ENCODE results near the gene CYP19A1.
A peak's percentile ranks its signal among the peaks of the same experiment; 100 is the strongest.

CYP19A1 gene

GRCh38 chr15:51277101-51277500, 61.3 kb downstream of the CYP19A1 start:
- H3K4me3 ChIP-seq (ENCODE audit: low read length in 2 of 2), result no peak overlapping the region
- H3K9me3 ChIP-seq (ENCODE audit: control insufficient read depth in 2 of 2, low read length in 2 of 2), result no peaks in the 10 kb centered on the region
- no peaks in the 10 kb centered on the region for H3K36me3 ChIP-seq (ENCODE audit: control insufficient read depth in 2 of 2, insufficient read depth in 2 of 2, low read length in 2 of 2)
- H3K27me3 ChIP-seq (ENCODE audit: control insufficient read depth in 1 of 2, insufficient read depth in 2 of 2, low read length in 2 of 2), result peaks cover 0 to 3% of the 10 kb centered on the region in 2 donors
- H3K9ac ChIP-seq (ENCODE audit: low read length in 2 of 2), result no peak overlapping the region
- no peaks in the 10 kb centered on the region for H3K4me1 ChIP-seq (ENCODE audit: control insufficient read depth, insufficient read depth, low read length)
- no peak overlapping the region for H3K27ac ChIP-seq (ENCODE audit: low read length)

DNA sequence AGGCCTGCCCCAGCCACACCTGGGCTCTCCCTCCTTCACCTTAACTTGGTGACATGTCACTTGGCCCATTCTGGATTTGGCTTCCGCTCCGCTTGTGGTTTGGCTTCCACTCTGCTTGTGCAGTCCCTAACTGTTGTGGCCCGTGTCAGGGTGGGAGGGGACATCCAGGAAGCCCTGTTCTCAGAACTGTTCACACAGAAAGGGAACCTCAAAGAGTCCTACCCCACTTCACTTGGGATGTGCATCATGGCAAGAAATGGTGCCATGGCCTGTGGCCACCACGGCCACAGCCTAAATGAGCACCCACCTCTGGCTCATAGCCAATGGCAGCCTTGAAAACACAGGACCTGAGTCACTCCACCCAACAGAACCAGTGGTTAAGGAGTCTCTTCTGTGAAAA, 63.4 kb downstream of the CYP19A1 start:
- no peak overlapping the region for H3K4me3 ChIP-seq (ENCODE audit: low read length in 2 of 2)
- H3K27ac ChIP-seq (ENCODE audit: low read length), result no peak overlapping the region
- peaks cover 0 to 3% of the 10 kb centered on the region in 2 donors for H3K27me3 ChIP-seq (ENCODE audit: control insufficient read depth in 1 of 2, insufficient read depth in 2 of 2, low read length in 2 of 2)

GRCh38 chr15:51270706-51271105, 67.7 kb downstream of the CYP19A1 start:
- Histone ChIP-seq H3K4me3 (ENCODE audit: low read length in 2 of 2) (no peak overlapping the region), H3K9me3 (ENCODE audit: control insufficient read depth in 2 of 2, low read length in 2 of 2) (no peaks in the 10 kb centered on the region), H3K36me3 (ENCODE audit: control insufficient read depth in 2 of 2, insufficient read depth in 2 of 2, low read length in 2 of 2) (no peaks in the 10 kb centered on the region), H3K9ac (ENCODE audit: low read length in 2 of 2) (no peak overlapping the region), H3K27me3 (ENCODE audit: control insufficient read depth in 1 of 2, insufficient read depth in 2 of 2, low read length in 2 of 2) (peaks cover 0 to 6% of the 10 kb centered on the region in 2 donors), H3K4me1 (ENCODE audit: control insufficient read depth, insufficient read depth, low read length) (peaks cover 11% of the 10 kb centered on the region), H3K27ac (ENCODE audit: low read length) (no peak overlapping the region)

More for the DNA sequence above, 63.4 kb downstream of the CYP19A1 start:
- H3K4me1 ChIP-seq (ENCODE audit: control insufficient read depth, insufficient read depth, low read length), result no peaks in the 10 kb centered on the region
- no peak overlapping the region for H3K9ac ChIP-seq (ENCODE audit: low read length in 2 of 2)
- no peaks in the 10 kb centered on the region for H3K36me3 ChIP-seq (ENCODE audit: control insufficient read depth in 2 of 2, insufficient read depth in 2 of 2, low read length in 2 of 2)
- H3K9me3 ChIP-seq (ENCODE audit: control insufficient read depth in 2 of 2, low read length in 2 of 2), result no peaks in the 10 kb centered on the region

- Histone ChIP-seq H3K4me3 (ENCODE audit: low read length in 2 of 2) (no peak overlapping the region), H3K27ac (ENCODE audit: low read length) (no peak overlapping the region), H3K4me1 (ENCODE audit: control insufficient read depth, insufficient read depth, low read length) (peaks cover 11% of the 10 kb centered on the region), H3K27me3 (ENCODE audit: control insufficient read depth in 1 of 2, insufficient read depth in 2 of 2, low read length in 2 of 2) (peaks cover 0 to 3% of the 10 kb centered on the region in 2 donors), H3K9ac (ENCODE audit: low read length in 2 of 2) (no peak overlapping the region), H3K36me3 (ENCODE audit: control insufficient read depth in 2 of 2, insufficient read depth in 2 of 2, low read length in 2 of 2) (no peaks in the 10 kb centered on the region), H3K9me3 (ENCODE audit: control insufficient read depth in 2 of 2, low read length in 2 of 2) (no peaks in the 10 kb centered on the region)
Measured at GRCh38 chr15:51269496-51269895, 68.9 kb downstream of the CYP19A1 start.

GRCh38 chr15:51267703-51268083, 70.7 kb downstream of the CYP19A1 start:
- no peaks in the 10 kb centered on the region for H3K9me3 ChIP-seq (ENCODE audit: control insufficient read depth in 2 of 2, low read length in 2 of 2)
- H3K4me3 ChIP-seq (ENCODE audit: low read length in 2 of 2), result peak overlapping the region; percentile 75 to 77
- no peaks in the 10 kb centered on the region for H3K36me3 ChIP-seq (ENCODE audit: control insufficient read depth in 2 of 2, insufficient read depth in 2 of 2, low read length in 2 of 2)
- H3K27ac ChIP-seq (ENCODE audit: low read length), result no peak overlapping the region
- peaks cover 0 to 7% of the 10 kb centered on the region in 2 donors for H3K27me3 ChIP-seq (ENCODE audit: control insufficient read depth in 1 of 2, insufficient read depth in 2 of 2, low read length in 2 of 2)
- H3K4me1 ChIP-seq (ENCODE audit: control insufficient read depth, insufficient read depth, low read length), result peaks cover 11% of the 10 kb centered on the region
- H3K9ac ChIP-seq (ENCODE audit: low read length in 2 of 2), result peak overlapping the region; percentile 48 to 51

DNA sequence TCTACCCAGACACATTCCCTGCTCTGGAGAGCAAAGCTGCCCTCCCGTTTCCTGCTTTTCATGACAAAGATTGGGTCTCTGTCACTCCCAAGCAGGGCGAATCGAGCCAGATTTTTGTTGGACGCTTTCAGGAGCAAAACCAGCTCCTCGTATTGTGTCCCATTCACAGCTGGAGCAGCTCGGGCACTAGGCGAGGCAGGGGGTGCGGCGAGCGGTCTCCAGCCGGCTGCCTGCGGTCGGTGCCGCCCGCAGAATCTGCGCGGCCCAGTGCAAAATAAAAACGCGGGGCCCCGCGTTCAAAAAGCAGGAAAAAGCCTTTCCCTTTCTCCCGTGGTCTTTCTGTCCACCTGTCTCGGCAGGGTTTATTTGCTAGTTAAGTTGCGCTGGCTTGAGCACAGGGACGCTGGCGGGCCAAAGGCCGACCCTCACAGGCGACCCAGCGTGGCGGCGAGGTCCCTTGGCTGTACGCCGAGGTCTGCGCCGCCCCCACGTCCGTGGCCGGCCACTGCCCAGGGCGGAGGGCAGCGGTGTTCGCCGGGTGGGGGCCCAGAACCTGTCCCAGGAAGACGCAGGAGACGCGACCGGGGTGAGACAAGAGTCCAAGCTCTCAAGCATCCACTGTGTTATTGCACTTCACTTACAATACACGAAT, 71.2 kb downstream of the CYP19A1 start:
- Histone ChIP-seq H3K4me3 (ENCODE audit: low read length in 2 of 2) (peak overlapping the region; percentile 75 to 77), H3K27me3 (ENCODE audit: control insufficient read depth in 1 of 2, insufficient read depth in 2 of 2, low read length in 2 of 2) (peaks cover 0 to 7% of the 10 kb centered on the region in 2 donors), H3K27ac (ENCODE audit: low read length) (no peak overlapping the region), H3K36me3 (ENCODE audit: control insufficient read depth in 2 of 2, insufficient read depth in 2 of 2, low read length in 2 of 2) (no peaks in the 10 kb centered on the region), H3K9ac (ENCODE audit: low read length in 2 of 2) (peak overlapping the region; percentile 48 to 51), H3K4me1 (ENCODE audit: control insufficient read depth, insufficient read depth, low read length) (peaks cover 11% of the 10 kb centered on the region), H3K9me3 (ENCODE audit: control insufficient read depth in 2 of 2, low read length in 2 of 2) (no peaks in the 10 kb centered on the region)

- Histone ChIP-seq H3K27ac (ENCODE audit: low read length) (no peak overlapping the region), H3K4me1 (ENCODE audit: control insufficient read depth, insufficient read depth, low read length) (peaks cover 11% of the 10 kb centered on the region), H3K4me3 (ENCODE audit: low read length in 2 of 2) (peak overlapping the region; percentile 75 to 77), H3K36me3 (ENCODE audit: control insufficient read depth in 2 of 2, insufficient read depth in 2 of 2, low read length in 2 of 2) (no peaks in the 10 kb centered on the region), H3K9ac (ENCODE audit: low read length in 2 of 2) (peak overlapping the region in 1 of 2 donors; percentile 51), H3K27me3 (ENCODE audit: control insufficient read depth in 1 of 2, insufficient read depth in 2 of 2, low read length in 2 of 2) (peaks cover 0 to 7% of the 10 kb centered on the region in 2 donors), H3K9me3 (ENCODE audit: control insufficient read depth in 2 of 2, low read length in 2 of 2) (no peaks in the 10 kb centered on the region)
Measured at GRCh38 chr15:51266656-51267050, 71.7 kb downstream of the CYP19A1 start.

- Histone ChIP-seq H3K9me3 (ENCODE audit: control insufficient read depth in 2 of 2, low read length in 2 of 2) (no peaks in the 10 kb centered on the region), H3K4me1 (ENCODE audit: control insufficient read depth, insufficient read depth, low read length) (peaks cover 11% of the 10 kb centered on the region), H3K27me3 (ENCODE audit: control insufficient read depth in 1 of 2, insufficient read depth in 2 of 2, low read length in 2 of 2) (peaks cover 0 to 7% of the 10 kb centered on the region in 2 donors), H3K4me3 (ENCODE audit: low read length in 2 of 2) (no peak overlapping the region), H3K9ac (ENCODE audit: low read length in 2 of 2) (no peak overlapping the region), H3K27ac (ENCODE audit: low read length) (no peak overlapping the region), H3K36me3 (ENCODE audit: control insufficient read depth in 2 of 2, insufficient read depth in 2 of 2, low read length in 2 of 2) (no peaks in the 10 kb centered on the region)
Measured at GRCh38 chr15:51265037-51265555, 73.3 kb downstream of the CYP19A1 start.

DNA sequence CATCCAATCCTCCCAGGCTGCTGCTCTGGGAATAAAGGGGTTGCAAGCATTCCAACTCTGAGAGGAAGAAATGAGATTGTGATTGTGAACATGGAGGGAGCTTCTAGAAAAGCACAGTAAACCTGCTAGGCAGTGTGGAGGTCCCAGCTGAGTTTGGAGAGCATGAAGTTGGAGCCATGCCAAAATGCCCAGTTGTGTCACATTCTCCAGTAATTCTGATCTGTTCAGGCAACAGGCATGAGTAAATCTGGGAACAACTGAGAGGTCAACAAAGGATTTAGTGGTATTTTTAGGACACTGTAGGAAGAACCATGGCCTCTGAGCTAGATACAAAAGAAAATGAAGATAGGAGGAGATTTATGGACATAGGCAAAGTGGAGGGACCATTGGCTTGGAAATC, 74.7 kb downstream of the CYP19A1 start:
- no peaks in the 10 kb centered on the region for H3K9me3 ChIP-seq (ENCODE audit: control insufficient read depth in 2 of 2, low read length in 2 of 2)
- H3K27ac ChIP-seq (ENCODE audit: low read length), result no peak overlapping the region
- peaks cover 11% of the 10 kb centered on the region for H3K4me1 ChIP-seq (ENCODE audit: control insufficient read depth, insufficient read depth, low read length)
- no peaks in the 10 kb centered on the region for H3K36me3 ChIP-seq (ENCODE audit: control insufficient read depth in 2 of 2, insufficient read depth in 2 of 2, low read length in 2 of 2)
- peaks cover 0 to 7% of the 10 kb centered on the region in 2 donors for H3K27me3 ChIP-seq (ENCODE audit: control insufficient read depth in 1 of 2, insufficient read depth in 2 of 2, low read length in 2 of 2)
- no peak overlapping the region for H3K4me3 ChIP-seq (ENCODE audit: low read length in 2 of 2)
- no peak overlapping the region for H3K9ac ChIP-seq (ENCODE audit: low read length in 2 of 2)

GRCh38 chr15:51263116-51263515, 75.3 kb downstream of the CYP19A1 start:
- Histone ChIP-seq H3K4me1 (ENCODE audit: control insufficient read depth, insufficient read depth, low read length) (peaks cover 11% of the 10 kb centered on the region), H3K9ac (ENCODE audit: low read length in 2 of 2) (no peak overlapping the region), H3K9me3 (ENCODE audit: control insufficient read depth in 2 of 2, low read length in 2 of 2) (no peaks in the 10 kb centered on the region), H3K36me3 (ENCODE audit: control insufficient read depth in 2 of 2, insufficient read depth in 2 of 2, low read length in 2 of 2) (no peaks in the 10 kb centered on the region), H3K4me3 (ENCODE audit: low read length in 2 of 2) (no peak overlapping the region), H3K27ac (ENCODE audit: low read length) (no peak overlapping the region), H3K27me3 (ENCODE audit: control insufficient read depth in 1 of 2, insufficient read depth in 2 of 2, low read length in 2 of 2) (peaks cover 2 to 7% of the 10 kb centered on the region in 2 donors)

DNA sequence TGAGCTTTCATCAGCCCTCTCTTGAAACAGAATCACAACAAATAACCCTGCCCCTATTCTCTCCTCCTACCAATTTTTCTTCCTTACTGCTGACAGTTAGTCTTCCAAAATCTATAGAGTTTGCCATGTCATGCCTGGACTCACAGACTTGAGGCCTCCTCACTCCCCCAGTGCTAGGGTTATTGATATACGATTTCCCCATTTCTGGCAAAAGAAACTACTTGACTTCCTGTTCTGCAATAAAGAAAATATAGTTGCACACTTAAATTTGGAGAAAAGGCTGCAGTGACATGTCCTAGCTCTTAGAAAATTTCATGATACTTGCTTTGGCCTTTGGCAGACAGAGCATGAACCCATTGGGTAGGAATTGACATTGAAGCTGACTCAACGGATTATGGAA, 75.9 kb downstream of the CYP19A1 start:
- Histone ChIP-seq H3K4me1 (ENCODE audit: control insufficient read depth, insufficient read depth, low read length) (peaks cover 9% of the 10 kb centered on the region), H3K4me3 (ENCODE audit: low read length in 2 of 2) (no peak overlapping the region), H3K27ac (ENCODE audit: low read length) (no peak overlapping the region), H3K9ac (ENCODE audit: low read length in 2 of 2) (no peak overlapping the region), H3K36me3 (ENCODE audit: control insufficient read depth in 2 of 2, insufficient read depth in 2 of 2, low read length in 2 of 2) (no peaks in the 10 kb centered on the region), H3K27me3 (ENCODE audit: control insufficient read depth in 1 of 2, insufficient read depth in 2 of 2, low read length in 2 of 2) (peaks cover 2 to 7% of the 10 kb centered on the region in 2 donors), H3K9me3 (ENCODE audit: control insufficient read depth in 2 of 2, low read length in 2 of 2) (no peaks in the 10 kb centered on the region)

Measured in stomach smooth muscle (tissue), 2 donors.